ENCODE data around the gene SLC20A1.
"Not testable (repeated sequence)": the region's sequence is repeated elsewhere in the genome, so short reads cannot be mapped to it uniquely, and the experiment has no call there.

The SLC20A1 gene

DNA sequence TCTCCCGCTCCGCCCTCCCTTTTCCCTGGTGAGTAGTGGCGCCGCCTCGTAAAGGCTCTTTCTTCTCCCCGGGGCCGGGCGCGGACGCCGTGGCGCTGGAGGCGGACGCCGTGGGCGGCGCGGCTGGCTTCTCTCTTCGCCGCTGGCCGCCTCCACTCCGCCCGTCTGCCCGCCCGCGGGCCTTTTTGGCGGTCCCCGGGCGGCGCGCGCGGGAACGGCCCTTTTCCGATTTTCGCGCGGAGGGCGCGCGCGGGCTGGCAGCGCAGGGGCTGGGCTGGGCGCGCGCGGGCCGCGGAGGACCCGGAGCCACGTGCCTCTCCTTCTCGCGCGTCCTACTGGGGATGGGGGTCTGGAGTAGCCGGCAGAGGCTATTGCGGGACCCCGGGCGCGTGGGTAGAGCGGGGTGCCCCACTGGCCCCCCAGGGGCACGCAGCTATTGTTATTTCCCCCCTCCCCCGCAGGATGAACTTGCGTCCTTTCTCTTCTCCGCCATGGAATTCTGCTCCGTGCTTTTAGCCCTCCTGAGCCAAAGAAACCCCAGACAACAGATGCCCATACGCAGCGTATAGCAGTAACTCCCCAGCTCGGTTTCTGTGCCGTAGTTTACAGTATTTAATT, 472 bp downstream of the SLC20A1 start:
- peak; percentile 13 for DNase-seq (ENCODE audit: low read depth)

DNA sequence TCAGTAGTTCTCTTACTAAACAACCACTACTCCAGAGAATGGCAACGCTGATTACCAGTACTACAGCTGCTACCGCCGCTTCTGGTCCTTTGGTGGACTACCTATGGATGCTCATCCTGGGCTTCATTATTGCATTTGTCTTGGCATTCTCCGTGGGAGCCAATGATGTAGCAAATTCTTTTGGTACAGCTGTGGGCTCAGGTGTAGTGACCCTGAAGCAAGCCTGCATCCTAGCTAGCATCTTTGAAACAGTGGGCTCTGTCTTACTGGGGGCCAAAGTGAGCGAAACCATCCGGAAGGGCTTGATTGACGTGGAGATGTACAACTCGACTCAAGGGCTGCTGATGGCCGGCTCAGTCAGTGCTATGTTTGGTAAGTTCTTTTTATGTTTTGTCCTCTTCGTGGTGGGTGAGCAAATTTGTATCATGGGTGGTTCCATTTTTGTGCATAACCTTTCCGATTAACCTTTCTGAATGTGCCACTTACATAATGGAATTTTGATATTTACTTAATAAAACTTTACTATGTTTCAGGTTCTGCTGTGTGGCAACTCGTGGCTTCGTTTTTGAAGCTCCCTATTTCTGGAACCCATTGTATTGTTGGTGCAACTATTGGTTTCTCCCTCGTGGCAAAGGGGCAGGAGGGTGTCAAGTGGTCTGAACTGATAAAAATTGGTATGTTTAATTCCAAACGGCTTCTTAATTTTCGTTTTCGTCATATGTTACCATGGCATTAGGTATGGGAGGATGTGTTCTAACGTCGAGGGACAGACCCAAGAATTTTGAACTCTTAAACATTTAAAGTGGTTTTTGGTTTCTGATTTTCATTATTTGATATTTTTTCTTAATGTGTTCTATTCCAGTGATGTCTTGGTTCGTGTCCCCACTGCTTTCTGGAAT, 1.3 kb downstream of the SLC20A1 start:
- no peak for DNase-seq (ENCODE audit: low read depth)

DNA sequence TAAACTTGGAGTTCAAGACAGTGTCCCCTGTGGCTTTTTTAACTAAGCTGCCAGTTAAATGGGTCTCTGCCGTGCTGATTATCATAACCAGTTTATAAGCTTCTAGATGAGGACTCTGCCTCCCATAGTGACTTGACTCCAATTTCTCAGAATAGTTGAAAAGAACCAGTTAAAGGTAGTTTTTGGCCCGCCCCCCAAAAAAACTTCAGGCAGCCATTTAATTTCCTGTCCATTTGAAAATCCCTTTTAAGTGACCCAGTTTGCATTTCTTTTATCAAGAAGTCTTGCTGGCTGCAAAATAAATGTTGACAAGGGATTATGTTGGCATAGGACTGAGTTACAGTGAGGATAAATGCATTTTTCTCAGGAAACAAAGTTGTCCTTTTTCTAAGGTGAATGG, 2.3 kb downstream of the SLC20A1 start:
- DNase-seq (ENCODE audit: low read depth): no peak

DNA sequence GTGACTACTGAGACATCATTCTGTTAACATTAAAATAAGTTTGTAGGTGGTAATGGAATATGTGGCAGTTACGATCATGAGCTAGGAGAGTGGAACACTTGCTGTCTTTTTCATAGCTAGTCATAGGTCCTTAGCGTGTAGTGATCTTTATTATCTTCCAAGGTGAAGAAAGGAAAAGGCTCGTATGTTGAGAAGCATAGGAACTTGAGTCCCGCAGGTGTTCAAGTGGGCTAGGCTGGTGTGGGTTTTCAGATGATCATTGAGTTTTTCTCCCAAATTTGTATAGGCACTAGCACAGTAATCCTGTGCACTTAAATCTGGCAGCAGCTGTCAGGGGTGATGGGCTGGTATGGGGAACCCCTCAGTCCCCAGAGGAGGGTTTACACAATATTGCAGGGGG, 10.9 kb downstream of the SLC20A1 start:
- DNase-seq (ENCODE audit: low read depth): no peak

DNA sequence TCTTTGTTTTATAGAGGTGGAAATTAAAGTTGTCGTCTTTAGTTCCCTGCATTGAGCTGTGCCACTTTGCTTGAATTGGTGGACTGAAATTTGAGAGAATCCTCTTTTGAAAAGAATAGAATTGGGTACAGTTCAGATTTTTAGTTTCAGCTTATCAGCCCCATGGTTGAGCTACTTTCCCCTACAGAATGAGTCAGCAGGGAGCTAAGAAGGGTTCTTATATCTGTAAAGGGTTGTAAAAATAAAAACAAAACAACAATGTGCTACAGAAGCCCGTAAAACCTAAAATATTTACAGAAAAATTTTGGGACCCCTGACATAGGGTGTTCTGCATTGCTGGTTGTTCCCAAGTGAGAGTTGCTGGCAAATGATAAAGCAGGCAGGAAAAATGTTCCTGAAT, 12.6 kb downstream of the SLC20A1 start:
- DNase-seq (ENCODE audit: low read depth): no peak

DNA sequence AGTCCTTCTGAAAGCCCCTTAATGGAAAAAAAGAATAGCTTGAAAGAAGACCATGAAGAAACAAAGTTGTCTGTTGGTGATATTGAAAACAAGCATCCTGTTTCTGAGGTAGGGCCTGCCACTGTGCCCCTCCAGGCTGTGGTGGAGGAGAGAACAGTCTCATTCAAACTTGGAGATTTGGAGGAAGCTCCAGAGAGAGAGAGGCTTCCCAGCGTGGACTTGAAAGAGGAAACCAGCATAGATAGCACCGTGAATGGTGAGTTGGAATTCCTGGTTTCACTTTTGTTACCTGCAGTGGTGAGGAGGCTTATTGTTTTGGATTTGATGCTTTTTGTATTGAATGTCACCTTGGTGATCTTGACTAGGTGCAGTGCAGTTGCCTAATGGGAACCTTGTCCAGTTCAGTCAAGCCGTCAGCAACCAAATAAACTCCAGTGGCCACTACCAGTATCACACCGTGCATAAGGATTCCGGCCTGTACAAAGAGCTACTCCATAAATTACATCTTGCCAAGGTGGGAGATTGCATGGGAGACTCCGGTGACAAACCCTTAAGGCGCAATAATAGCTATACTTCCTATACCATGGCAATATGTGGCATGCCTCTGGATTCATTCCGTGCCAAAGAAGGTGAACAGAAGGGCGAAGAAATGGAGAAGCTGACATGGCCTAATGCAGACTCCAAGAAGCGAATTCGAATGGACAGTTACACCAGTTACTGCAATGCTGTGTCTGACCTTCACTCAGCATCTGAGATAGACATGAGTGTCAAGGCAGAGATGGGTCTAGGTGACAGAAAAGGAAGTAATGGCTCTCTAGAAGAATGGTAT, 13.3 kb downstream of the SLC20A1 start:
- DNase-seq (ENCODE audit: low read depth): no peak

DNA sequence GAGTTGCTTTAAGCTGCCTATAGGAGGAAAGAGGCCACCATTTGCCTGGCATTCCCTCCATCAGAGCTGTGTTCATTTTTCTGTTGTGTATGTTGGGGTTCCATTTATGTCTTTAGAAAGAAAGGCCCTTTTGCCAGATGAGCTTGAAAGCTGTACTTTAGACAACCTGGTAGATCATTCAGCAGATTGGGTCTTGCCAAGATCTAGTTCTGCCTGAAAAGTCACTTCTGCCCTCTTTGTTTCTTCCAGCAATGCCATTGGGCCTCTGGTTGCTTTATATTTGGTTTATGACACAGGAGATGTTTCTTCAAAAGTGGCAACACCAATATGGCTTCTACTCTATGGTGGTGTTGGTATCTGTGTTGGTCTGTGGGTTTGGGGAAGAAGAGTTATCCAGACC, 14.4 kb downstream of the SLC20A1 start:
- DNase-seq (ENCODE audit: low read depth): no peak

DNA sequence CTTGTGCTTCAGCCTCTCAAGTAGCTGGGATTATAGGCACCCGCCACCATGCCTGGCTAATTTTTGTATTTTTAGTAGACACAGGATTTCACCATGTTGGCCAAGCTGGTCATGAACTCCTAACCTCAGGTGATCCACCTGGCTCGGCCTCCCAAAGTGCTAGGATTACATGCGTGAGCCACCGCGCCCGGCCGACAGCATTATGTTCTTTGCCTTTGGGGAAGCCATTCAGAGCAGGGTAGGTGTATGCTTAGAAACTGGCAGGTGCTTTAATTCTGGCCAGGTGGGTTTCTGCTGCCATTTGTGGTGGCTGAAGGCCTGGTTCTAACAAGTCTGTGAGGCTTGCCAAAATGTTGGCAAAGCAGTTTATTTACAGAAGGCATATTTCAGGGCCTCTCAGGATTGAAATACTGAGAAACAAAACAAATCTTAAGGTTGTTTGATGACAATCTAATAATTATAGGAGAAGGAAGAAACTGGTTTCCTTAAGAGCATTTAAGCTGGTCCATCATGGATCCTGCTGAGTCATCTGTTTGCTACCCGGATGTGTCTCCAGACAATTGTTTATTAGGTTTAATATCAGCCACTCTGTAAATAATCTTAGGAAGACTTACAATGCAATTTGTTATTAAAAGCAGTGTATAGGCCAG, 16.0 kb downstream of the SLC20A1 start:
- DNase-seq (ENCODE audit: low read depth): no peak

DNA sequence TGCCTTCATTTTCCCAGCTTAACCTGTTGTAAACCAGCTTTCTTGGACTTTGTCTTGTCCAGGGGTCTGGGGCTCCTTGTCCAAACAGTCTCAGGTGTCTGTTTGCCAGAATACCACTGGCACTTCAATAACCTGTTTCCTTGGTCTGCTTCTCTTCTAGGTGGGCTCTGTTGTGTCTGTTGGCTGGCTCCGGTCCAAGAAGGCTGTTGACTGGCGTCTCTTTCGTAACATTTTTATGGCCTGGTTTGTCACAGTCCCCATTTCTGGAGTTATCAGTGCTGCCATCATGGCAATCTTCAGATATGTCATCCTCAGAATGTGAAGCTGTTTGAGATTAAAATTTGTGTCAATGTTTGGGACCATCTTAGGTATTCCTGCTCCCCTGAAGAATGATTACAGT, 17.0 kb downstream of the SLC20A1 start:
- DNase-seq (ENCODE audit: low read depth): no peak

DNA sequence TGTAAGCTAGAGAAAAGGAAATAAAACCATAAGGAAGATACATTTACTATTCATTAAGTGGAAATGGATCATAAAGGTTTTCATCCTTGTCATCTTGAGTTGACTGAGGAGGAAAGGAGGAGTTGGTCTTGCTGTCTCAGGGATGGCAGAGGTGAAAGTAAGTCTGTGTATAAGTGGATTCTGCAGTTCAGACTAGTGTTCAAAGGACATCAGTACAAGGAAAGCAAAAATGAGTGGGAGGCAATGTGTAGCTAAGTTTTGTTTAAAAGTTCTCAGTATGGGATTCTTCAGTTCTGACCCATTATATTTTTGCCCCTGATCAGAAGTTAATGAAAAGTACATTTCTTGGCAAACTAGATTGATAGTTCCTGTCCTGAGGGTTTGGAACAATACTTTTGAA, 18.9 kb downstream of the SLC20A1 start:
- DNase-seq (ENCODE audit: low read depth): no peak

DNA sequence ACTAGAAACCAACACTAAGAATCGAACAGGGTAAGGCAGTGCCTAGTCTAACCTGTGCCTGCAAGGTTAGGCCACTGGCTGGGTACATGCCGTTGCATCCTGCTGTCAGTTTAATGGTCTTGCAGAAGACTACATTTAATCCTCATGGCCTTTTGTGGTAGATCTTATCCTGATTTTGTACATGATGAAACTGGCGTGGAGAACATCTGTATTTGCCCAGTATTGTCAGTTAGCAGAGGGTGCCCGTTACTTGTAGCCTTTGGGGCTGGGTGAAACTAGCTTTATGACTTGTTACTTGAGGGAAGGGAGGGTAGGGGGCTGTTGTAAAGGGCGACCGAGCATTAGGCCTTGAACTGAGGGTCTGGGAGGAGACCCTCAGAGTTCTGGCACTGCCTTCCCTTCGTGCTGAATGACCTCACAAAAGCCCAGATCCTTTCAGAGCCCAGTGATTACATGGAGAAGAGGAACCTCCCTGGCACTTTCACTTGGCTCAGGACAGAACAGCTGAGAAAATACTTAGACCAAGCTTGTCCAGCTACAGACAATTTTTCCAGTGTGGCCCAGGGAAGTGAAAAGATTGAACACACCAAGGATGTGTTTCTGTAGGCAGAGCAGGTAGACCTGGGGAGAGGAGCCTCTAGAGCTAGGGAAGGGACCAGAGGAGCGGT, 19.5 kb downstream of the SLC20A1 start:
- DNase-seq (ENCODE audit: low read depth): no peak

DNA sequence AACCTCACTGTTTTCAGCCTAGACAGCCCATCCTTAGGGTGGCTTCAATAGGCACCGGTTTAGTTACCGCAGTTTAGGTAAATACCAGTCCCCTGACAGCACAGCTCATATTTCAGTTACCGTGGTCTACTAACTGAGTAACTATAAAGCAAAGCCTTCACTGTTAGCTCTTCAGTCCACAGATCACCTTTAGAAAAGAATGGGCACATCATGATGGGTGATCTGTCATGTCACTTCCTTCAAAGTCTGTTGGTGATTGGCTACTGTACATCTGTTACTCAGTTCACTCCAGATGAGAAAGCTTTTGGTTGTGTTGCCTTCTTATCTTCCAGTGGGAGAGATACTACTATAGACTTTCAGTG, 21.0 kb downstream of the SLC20A1 start:
- DNase-seq (ENCODE audit: low read depth): no peak

DNA sequence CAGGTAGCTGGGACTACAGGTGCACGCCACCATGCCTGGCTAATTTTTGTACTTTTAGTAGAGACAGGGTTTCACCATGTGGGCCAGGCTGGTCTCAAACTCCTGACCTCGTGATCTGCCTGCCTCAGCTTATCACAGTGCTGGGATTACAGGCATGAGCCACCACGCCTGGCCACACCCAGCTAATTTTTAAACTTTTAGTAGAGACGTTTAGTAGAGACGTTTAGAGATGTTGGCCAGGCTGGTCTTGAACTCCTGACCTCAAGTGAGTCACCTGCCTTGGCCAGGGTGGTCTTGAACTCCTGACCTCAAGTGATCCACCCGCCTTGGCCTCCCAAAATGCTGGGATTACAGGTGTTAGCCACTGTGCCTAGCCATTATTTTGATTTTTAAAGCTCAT, 21.8 kb downstream of the SLC20A1 start:
- not testable (repeated sequence) for DNase-seq (ENCODE audit: low read depth)

DNA sequence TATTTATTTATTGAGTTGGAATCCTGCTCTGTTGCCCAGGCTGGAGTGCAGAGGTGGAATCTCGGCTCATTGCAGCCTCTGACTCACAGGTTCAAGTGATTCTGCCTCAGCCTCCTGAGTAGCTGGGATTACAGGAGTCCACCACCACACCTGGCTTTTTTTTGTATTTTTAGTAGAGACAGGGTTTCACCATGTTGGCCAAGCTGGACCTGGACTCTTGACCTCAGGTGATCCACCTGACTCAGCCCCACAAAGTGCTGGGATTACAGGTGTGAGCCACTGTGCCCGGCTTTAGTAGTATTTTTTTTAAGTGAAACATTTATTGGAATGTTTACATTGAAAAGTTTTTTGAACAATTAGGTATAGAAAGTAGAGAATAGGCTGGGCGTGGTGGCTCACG, 23.9 kb downstream of the SLC20A1 start:
- DNase-seq (ENCODE audit: low read depth): no peak

DNA sequence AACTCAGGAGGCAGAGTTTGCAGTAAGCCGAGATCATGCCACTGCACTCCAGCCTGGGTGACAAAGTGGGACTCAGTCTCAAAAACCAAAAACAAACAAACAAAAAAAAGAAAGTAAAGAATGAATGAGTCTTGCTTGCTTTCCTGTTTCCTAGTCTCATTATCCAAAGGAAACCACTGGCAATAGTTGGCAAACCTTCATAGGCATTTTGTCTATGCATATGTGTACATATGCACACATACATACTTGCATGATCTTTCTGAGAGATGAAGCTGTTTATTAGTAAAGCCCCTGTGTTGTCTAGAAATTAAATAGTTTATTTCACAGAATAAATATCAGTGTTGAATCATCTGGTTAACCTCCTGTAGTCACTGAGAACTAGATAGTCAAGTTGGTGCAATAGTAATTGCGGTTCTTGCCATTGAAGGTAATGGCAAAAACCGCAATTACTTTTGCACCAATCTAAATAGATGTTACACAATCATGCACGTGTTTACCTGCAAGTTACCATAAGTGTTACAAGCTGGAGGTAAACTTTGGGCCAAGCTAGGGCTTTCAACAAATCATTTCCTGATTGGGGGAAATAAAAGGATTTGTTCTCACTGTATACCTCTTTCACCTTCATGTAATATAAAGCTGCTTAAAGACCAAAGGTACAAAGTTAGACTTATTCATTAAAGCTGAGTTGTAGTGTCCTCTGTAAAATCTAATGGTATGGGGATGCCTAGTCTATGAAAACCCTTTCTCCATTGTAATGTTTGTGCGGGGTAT, 24.7 kb downstream of the SLC20A1 start:
- DNase-seq (ENCODE audit: low read depth): no peak

DNA sequence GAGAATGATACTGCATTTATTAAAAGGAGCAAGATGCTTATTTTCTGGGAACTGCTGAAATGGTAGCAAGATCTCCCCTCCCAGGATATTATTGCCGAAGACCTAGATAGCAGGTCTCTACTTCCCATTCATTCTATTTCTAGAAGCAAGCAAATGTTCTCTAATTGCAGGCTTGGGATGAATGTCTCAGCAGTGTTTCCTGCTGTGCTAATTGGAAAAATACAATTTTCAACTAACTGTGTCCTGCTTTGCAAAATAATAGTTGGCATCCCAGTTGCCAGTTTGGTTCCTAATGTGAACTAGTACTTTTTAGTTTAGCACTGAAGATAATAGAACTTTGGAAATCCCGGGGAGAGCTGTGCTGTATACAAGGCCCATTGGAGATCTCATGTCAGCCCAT, 26.1 kb downstream of the SLC20A1 start:
- DNase-seq (ENCODE audit: low read depth): no peak

DNA sequence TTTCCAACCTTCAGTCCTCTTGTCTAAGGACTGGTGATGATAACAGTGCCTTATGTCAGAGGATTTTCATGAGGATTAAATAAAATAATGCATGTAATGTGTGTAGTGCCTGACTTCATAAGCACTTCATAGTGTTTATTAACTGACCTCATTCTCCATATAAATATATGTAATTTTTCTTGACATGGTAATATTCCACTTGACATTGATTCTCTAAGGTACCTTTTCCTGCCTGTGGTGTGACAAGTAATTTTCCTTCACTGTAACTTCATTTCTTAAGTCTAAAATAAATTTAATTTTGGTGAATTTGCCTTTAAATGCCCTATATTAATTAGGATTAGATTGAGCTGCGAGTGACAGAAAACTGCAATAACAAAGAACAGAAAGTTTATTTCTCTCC, 27.3 kb downstream of the SLC20A1 start:
- no peak for DNase-seq (ENCODE audit: low read depth)

DNA sequence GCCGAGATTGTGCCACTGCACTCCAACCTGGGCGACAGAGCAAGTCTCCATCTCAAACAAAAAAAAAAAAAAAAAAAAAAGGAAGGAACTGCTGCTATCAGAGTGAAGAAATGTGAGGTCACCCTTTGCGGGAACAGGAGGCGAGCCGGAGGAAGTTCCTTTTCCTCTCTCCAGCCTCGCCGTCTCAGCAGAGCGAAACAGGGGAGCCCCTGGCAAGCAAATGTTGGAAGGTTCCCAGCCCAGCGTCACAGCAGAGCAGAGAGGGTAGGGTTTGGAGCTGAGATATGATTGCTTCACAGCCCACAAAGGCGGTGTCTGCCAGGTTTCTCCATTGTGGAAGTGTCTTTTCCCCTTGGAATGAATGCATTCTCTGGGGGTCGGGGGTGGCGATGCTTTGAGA, 28.5 kb downstream of the SLC20A1 start:
- no peak for DNase-seq (ENCODE audit: low read depth)

DNA sequence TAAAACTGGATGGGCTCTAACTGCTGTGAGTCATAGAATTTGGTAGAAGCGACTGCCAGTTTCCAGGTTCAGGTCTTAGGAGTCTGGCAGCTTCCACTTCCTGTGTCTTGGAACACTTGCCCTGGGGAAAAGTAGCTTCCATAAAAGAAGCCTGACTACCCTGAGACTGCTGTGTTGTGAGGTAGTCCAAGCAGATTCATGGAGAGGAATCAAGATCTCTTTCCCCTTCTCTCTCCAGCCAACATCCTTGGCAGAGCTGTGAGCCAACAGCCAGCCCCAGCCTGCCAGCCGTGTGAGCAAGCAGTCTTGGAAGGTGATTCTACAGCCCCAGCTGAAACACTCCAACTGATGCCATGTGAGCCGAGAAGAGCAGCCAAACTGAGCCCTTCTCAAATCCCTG, 33.7 kb downstream of the SLC20A1 start:
- no peak for DNase-seq (ENCODE audit: low read depth)

DNA sequence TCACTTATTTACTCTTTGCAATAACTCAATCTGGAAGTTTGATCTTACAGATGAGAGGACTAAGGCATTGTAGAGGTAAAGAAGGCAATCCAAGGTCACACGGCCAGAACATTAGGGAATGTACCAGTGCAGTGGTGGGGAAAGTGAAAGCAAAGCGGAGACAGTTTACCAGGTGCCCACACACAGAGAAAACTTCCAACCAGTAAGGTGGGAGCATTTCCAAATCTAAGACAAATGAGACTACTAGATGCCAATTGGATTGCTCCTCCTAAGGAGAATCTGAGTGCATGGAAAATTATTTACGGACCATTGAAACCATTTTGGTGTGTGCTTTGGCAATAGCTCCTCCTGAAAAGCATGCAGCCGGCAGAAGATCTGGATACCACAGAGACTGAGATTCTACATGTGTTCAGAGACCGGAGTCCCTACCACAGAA, 34.9 kb downstream of the SLC20A1 start:
- DNase-seq (ENCODE audit: low read depth): no peak

DNA sequence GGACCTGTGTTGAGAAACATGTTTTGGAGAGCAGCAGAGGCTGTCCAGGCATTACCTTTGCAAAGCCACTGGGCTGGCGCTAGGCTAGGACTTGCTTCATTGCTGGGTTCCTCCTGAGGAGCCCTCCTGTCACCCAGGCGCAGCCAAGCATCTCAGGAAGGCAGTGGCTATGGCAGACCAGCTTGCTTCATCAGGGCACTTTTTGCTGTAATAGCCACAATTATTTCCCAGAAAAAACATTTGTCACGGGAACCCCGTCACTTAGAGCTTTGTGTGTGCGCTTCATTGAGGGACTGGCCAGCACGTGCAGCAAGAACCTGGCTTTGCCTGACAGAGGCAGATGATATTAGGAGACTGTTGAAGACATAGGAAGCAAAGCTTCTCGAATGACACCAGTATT, 36.4 kb downstream of the SLC20A1 start:
- DNase-seq (ENCODE audit: low read depth): no peak
